ENCODE data around the gene LRCH4.
"Not testable (repeated sequence)": the region's sequence is repeated elsewhere in the genome, so short reads cannot be mapped to it uniquely, and the experiment has no call there.

The LRCH4 gene

DNA sequence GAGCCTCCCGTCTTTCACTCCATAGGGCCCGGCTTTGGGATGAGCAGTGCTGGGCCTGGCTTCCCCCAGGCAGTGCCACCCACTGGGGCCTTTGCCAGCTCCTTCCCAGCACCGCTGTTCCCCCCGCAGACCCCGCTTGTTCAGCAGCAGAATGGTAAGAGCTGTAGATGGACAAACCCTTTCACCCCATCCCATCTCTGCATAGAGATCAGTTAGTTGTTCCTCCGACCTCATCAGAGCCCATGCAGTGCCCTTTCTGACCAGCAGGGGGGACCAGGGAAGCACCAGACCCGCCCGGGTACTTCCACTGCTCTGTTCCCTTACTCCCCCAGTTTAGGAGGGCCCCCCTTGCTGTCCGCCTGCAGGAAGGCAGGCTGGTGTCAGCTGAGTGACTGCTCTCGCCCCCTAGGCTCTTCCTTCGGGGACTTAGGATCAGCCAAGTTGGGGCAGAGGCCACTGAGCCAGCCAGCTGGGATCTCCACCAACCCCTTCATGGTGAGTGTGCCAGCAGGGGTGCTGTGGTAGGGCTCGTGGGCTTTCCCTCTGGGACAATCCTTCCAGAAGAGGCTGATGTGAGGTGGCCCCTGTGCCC lies 22.0 kb downstream of the LRCH4 start:
- peaks cover 49% of the 10 kb centered on the region for H3K36me3 Mint-ChIP-seq (ENCODE audit: insufficient read depth)
- no peak overlapping the region for H3K27ac Mint-ChIP-seq
- ATAC-seq (replicated peaks), result peak; percentile 74
- no peaks in the 10 kb centered on the region for H3K27me3 Mint-ChIP-seq
- H3K9me3 Mint-ChIP-seq, result no peaks in the 10 kb centered on the region
- no peak overlapping the region for H3K4me3 Mint-ChIP-seq
- DNase-seq, result peak; percentile 81 to 86 (median 84)
- peaks cover 20 to 26% of the 10 kb centered on the region in 2 donors for H3K4me1 Mint-ChIP-seq (ENCODE audit: low read depth in 2 of 2)

DNA sequence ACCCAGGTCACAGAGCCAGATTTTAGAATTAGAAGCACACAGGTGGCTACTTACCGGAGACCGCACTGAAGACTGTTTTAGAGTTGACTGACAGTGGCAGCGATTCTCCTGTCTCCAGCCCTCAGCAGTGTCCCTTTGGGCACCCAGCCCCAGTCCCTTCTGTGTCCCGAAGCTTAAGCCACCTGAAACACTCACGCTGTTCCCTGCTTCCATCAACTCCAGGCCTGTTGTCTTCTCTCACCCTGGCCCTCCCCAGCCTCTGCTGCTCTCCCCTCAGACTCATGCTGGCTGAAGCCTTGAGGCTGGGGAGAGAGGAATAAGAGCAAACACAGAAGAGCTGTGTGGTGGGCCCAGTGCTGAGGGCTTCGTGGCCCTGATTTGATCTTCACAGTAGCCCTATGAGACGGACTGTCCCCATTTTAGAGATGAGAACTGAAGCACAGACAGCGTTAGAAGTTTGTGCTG lies 22.8 kb downstream of the LRCH4 start:
- DNase-seq (no peak), ATAC-seq (replicated peaks) (no peak)
- H3K36me3 Mint-ChIP-seq (ENCODE audit: insufficient read depth), result peaks cover 48% of the 10 kb centered on the region
- H3K4me3 Mint-ChIP-seq, result no peak overlapping the region
- H3K9me3 Mint-ChIP-seq, result no peaks in the 10 kb centered on the region
- H3K4me1 Mint-ChIP-seq (ENCODE audit: low read depth in 2 of 2), result peaks cover 15 to 21% of the 10 kb centered on the region in 2 donors
- no peaks in the 10 kb centered on the region for H3K27me3 Mint-ChIP-seq
- peak overlapping the region in 1 of 2 donors; percentile 74 for H3K27ac Mint-ChIP-seq

DNA sequence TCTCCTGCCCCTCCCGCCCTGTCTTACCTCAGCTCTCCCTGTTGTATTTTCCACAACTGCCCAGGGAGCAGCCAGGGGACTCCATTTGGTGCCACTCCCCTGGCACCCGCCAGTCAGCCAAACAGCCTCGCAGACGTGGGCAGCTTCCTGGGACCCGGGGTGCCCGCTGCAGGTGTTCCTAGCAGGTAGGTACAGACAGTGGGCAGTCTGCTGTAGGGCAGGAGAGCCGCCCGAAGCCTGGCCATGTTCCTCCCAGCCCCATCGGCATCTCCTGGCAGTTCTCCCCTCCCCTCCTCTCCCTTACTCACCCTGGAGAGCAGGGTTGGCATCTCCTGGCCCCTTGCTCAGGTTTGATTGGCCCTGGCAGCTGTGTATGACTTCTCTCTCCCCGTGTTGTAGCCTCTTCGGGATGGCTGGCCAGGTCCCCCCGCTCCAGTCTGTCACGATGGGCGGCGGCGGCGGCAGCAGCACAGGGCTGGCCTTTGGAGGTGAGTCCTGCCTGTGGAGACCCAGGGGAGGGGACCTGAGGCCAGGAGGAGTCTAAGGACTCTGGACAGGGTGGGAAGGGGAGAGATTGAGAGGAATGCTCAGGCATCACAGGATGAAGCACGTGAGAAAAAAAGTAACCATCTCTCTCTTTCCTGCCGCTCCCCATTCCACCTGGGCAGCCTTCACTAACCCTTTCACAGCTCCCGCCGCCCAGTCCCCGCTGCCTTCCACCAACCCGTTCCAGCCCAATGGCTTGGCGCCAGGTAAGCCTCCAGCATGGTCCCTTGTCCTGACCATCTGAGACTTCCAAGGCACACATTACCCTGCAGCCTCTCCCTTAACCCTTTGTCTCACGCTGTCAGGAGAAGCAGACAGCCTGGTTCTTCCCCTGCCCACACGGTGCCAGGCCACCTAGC lies 23.5 kb downstream of the LRCH4 start:
- no peaks in the 10 kb centered on the region for H3K27me3 Mint-ChIP-seq
- ATAC-seq (replicated peaks) (no peak), DNase-seq (no peak)
- peaks cover 10 to 15% of the 10 kb centered on the region in 2 donors for H3K4me1 Mint-ChIP-seq (ENCODE audit: low read depth in 2 of 2)
- H3K27ac Mint-ChIP-seq, result peak overlapping the region in 1 of 2 donors; percentile 74
- H3K4me3 Mint-ChIP-seq, result no peak overlapping the region
- H3K9me3 Mint-ChIP-seq, result no peaks in the 10 kb centered on the region
- H3K36me3 Mint-ChIP-seq (ENCODE audit: insufficient read depth), result peaks cover 53% of the 10 kb centered on the region

DNA sequence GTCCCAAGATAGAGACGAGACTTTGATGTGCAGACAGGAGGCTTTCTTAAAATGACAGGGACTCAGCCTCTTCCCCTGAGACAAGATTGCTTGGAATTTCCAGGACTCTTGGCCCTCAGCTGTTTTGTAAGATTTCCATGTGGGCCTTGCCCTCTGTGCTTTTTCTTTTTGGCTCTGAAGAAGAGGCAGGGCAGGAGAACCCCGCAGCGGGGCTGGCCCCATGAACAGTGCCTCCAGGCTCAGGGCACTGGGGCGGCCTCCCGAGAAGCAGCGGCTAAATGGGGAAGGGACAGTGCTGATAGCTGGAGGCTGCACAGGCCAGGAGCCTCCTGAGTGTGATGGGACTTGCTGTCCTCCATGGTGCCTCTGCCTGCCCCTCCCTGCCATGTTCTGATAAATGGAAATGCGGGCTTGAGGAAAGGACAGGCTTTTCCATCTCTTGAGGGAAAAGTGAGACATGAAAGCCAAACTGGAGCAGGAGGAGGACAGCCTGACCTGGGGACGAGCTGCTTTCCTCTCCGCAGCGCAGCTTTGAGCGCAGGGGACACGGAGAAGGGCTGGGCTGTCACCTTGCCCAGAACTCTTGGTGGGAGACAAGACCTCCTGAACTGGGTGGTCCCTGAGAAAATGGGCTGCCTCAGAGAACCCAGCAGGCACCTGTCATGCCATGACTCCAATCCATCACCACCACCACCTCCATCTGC lies 24.3 kb downstream of the LRCH4 start:
- Mint-ChIP-seq H3K27me3 (no peaks in the 10 kb centered on the region), H3K4me1 (ENCODE audit: low read depth in 2 of 2) (peaks cover 10 to 15% of the 10 kb centered on the region in 2 donors), H3K9me3 (no peaks in the 10 kb centered on the region), H3K36me3 (ENCODE audit: insufficient read depth) (peaks cover 57% of the 10 kb centered on the region), H3K27ac (no peak overlapping the region), H3K4me3 (no peak overlapping the region)
- no peak for DNase-seq
- no peak for ATAC-seq (replicated peaks)

DNA sequence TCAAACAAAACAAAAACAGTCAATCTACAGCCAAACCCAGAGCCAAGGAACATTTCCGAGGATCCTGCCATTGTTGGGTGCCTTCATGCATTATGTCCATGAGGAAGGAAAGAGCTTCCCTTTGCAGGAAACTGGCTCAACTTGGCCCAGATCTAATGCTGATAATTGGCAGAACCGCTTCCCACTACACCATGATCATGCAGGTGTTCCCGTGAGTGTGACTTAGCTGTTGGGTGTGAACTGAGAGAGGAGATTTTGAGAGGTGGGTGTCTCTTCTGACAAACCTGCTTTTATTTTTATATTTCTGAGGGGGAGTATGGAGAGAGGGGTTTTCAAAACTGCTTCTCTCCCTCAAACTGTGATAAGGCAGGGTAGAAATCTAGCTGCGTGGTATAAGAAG lies 26.8 kb downstream of the LRCH4 start:
- no peak for DNase-seq
- Mint-ChIP-seq H3K27me3 (no peaks in the 10 kb centered on the region), H3K36me3 (ENCODE audit: insufficient read depth) (peaks cover 64% of the 10 kb centered on the region), H3K27ac (no peak overlapping the region), H3K9me3 (no peaks in the 10 kb centered on the region), H3K4me3 (no peak overlapping the region), H3K4me1 (ENCODE audit: low read depth in 2 of 2) (peaks cover 10 to 11% of the 10 kb centered on the region in 2 donors)
- ATAC-seq (replicated peaks), result no peak

DNA sequence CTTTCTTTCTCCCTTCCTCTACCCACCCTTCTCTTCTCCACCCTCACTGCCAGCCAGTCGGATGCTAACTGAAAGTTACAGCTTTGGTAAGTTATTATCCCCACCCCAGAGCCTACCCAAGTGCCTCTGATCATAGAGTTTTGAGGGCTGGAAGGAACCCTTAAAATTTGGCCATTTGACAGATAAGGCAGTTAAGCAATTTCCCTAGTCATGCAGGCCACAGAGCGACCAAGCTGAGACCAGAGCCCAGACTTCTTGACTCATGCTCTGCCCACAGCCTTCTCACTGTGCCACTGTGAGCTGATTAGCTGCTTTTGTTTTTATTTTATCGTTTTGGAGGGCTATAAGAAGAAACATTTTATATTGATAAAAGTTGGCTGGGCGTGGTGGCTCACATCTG lies 29.4 kb downstream of the LRCH4 start:
- H3K27me3 Mint-ChIP-seq, result no peaks in the 10 kb centered on the region
- ATAC-seq (replicated peaks) (no peak), DNase-seq (no peak)
- H3K27ac Mint-ChIP-seq, result peak overlapping the region in 1 of 2 donors; percentile 31
- no peak overlapping the region for H3K4me3 Mint-ChIP-seq
- peaks cover 6 to 8% of the 10 kb centered on the region in 2 donors for H3K4me1 Mint-ChIP-seq (ENCODE audit: low read depth in 2 of 2)
- no peaks in the 10 kb centered on the region for H3K9me3 Mint-ChIP-seq
- H3K36me3 Mint-ChIP-seq (ENCODE audit: insufficient read depth), result peaks cover 75% of the 10 kb centered on the region

DNA sequence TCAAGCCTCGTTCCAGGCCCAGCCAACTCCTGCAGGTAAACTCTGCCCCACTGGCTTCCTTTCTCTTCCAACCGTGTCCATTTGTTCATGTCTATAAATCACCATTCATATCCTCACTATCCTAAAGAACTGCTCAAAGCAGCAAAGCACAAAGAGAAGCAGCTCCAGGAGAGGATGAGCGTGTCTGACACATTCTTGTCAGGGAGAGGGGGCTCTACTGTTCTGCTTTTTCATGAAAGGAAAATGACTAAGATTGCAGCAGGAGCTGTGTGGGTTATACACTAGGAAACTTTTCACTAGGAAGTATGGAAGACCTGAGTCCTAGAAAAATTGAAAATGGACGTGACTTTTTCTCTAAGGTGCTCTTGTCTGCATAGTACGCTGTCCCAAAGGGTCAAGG lies 30.2 kb downstream of the LRCH4 start:
- ATAC-seq (replicated peaks), result no peak
- Mint-ChIP-seq H3K27ac (peak overlapping the region; percentile 31 to 56), H3K9me3 (no peaks in the 10 kb centered on the region), H3K4me3 (no peak overlapping the region), H3K36me3 (ENCODE audit: insufficient read depth) (peaks cover 80% of the 10 kb centered on the region), H3K27me3 (no peaks in the 10 kb centered on the region), H3K4me1 (ENCODE audit: low read depth in 2 of 2) (peaks cover 7 to 9% of the 10 kb centered on the region in 2 donors)
- no peak for DNase-seq

DNA sequence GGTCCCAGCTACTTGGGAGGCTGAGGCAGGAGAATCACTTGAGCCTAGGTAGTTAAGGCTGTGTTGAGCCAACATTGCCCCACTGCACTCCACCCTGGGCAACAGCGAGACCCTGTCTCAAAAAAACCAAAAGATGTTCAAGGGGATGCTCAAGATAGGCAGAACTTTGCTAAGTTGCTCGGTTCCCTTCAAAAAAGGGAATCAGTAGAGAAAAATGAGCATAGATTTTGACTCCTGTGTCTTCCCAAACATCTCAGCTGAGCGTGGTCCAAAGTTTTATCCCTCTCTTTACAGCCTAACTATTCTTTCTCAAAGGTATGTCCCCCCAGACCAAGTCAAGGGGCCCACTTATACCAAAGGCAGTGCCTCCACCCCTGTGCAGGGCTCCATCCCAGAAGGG lies 32.9 kb downstream of the LRCH4 start:
- Mint-ChIP-seq H3K27me3 (no peaks in the 10 kb centered on the region), H3K4me3 (no peak overlapping the region), H3K27ac (peak overlapping the region in 1 of 2 donors; percentile 44), H3K4me1 (ENCODE audit: low read depth in 2 of 2) (peaks cover 20 to 22% of the 10 kb centered on the region in 2 donors), H3K36me3 (ENCODE audit: insufficient read depth) (peaks cover 82% of the 10 kb centered on the region), H3K9me3 (no peaks in the 10 kb centered on the region)
- ATAC-seq (replicated peaks) (no peak), DNase-seq (no peak)

DNA sequence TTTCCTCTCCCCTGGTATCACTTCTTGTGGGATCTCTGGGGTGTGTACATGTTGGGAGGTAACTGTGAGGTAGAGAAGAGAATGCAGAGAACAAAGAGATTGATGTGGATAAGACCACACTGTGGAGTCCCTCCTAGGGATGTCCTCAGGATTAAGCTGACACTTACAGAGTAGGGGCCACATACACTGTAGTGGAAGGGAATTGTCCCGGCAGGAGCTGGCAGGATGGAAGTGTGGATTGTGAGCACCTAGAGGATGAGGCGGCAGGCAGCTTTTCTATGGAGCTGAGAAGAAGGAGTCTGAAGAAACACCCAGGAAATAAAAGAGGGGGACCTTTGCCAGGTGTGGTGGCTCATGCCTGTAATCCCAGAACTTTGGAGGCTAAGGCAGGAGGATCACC lies 33.4 kb downstream of the LRCH4 start:
- Mint-ChIP-seq H3K4me1 (ENCODE audit: low read depth in 2 of 2) (peaks cover 25 to 27% of the 10 kb centered on the region in 2 donors), H3K4me3 (no peak overlapping the region), H3K9me3 (no peaks in the 10 kb centered on the region), H3K36me3 (ENCODE audit: insufficient read depth) (peaks cover 78% of the 10 kb centered on the region), H3K27ac (peak overlapping the region in 1 of 2 donors; percentile 3), H3K27me3 (no peaks in the 10 kb centered on the region)
- DNase-seq (no peak), ATAC-seq (replicated peaks) (no peak)

DNA sequence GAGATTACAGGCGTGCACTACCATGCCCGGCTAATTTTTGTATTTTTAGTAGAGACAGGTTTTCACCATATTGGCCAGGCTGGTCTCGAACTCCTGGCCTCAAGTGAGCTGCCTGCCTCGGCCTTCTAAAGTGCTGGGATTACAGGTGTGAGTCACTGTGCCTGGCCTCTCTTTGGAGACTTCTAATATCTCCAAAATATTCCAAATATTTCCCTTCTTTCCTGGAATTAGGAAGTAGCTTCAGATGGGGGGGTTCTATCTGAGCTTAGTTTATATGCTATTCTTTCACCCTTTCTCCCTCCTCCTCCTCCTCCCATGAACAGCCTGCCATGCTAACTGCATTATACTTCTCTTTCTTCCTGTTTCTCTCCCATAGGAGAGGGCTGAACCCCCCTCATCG lies 37.5 kb downstream of the LRCH4 start:
- peaks cover 65 to 66% of the 10 kb centered on the region in 2 donors for H3K4me1 Mint-ChIP-seq (ENCODE audit: low read depth in 2 of 2)
- not testable (repeated sequence) for ATAC-seq (replicated peaks); H3K9me3 Mint-ChIP-seq; DNase-seq; H3K27me3 Mint-ChIP-seq
- H3K27ac Mint-ChIP-seq, result peak overlapping the region; percentile 93 to 95
- H3K36me3 Mint-ChIP-seq (ENCODE audit: insufficient read depth), result peaks cover 41% of the 10 kb centered on the region
- H3K4me3 Mint-ChIP-seq, result peak overlapping the region; percentile 91 to 92

DNA sequence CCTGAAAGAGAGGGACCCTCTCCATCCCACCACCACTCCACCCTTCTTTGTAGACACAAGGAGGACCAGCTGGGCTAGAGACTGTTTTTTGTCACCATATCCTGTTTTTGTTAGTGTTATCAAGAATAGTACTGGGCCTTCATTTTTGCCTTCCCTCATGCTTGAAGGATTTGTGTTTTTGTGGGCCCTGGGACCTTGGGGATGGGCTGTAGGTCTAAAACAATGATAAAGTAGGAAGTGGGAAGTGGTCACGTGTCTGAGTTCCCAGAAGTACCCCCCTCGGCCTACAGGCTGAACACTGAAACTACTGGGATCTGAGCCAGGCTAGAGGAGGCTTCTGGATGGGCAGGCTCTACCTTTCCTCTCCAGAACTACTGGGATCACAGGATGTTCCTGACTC lies 38.1 kb downstream of the LRCH4 start:
- peak overlapping the region; percentile 93 to 95 for H3K27ac Mint-ChIP-seq
- no peak for ATAC-seq (replicated peaks)
- no peak for DNase-seq
- H3K36me3 Mint-ChIP-seq (ENCODE audit: insufficient read depth), result peaks cover 37% of the 10 kb centered on the region
- peak overlapping the region; percentile 91 to 92 for H3K4me3 Mint-ChIP-seq
- no peaks in the 10 kb centered on the region for H3K9me3 Mint-ChIP-seq
- no peaks in the 10 kb centered on the region for H3K27me3 Mint-ChIP-seq
- peaks cover 70% of the 10 kb centered on the region in 2 donors for H3K4me1 Mint-ChIP-seq (ENCODE audit: low read depth in 2 of 2)

DNA sequence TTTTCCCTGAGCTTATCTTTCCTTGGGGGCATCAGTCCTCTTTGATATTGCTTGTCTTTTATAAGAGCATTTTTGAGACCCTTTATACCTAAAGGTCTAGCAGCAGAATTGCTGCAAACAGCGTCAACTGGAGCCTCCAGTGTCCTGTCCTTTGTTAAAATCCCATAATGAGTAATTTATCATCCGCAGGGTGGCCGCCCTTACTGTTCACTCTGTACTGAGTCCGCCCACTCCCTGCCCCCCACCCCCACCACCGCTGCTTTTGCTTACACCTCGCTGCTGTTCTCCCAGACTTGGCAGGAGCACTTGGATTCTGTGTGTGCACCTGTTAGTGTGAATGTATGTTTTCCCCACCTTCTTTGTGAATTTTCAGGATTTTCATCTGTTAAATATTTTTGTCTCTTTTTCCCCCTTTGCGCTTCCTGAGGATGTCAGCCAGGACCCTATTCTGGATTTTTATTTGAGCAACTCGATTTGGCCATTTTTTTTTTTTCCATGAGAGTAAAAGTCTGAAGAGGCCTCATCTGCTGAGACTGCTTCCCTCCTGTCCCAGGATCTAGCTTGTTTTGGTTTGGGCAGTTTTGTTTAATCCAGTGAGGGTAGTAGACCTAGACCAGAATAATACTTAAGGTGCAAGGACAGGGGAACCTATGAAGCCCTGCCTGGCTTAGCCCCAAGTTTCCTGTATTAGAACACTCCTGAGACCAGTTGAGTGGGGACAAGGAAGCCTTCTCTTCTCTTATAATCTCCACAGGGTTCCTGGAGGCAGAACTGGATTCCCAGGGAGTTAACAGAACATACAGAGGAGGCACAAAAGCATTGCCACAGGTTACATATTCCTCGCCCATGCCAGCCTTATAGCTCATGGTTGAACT lies 38.8 kb downstream of the LRCH4 start:
- no peaks in the 10 kb centered on the region for H3K9me3 Mint-ChIP-seq
- H3K36me3 Mint-ChIP-seq (ENCODE audit: insufficient read depth), result peaks cover 30% of the 10 kb centered on the region
- peak overlapping the region; percentile 93 to 95 for H3K27ac Mint-ChIP-seq
- H3K4me1 Mint-ChIP-seq (ENCODE audit: low read depth in 2 of 2), result peaks cover 73 to 77% of the 10 kb centered on the region in 2 donors
- H3K4me3 Mint-ChIP-seq, result peak overlapping the region; percentile 91 to 92
- ATAC-seq (replicated peaks) (peak; percentile 2), DNase-seq (no peak)
- H3K27me3 Mint-ChIP-seq, result no peaks in the 10 kb centered on the region

Data from effector memory CD8-positive, alpha-beta T cell (primary cell).